Choroid plexus epithelial cell (primary cell): ENCODE measurements around the gene ASAP2.

Experiments used
- DNase-seq: peaks from one replicate; pipeline ENCODE4 v3.0.0-alpha.2; 2010; ENCODE audit warnings: low read depth
- H3K4me3 ChIP-seq: 2 replicates; pipeline ENCODE4 v1.5.1; 2011; ENCODE audit warnings: low read depth, mild to moderate bottlenecking, control low read depth, low read length, moderate library complexity
- TF ChIP-seq, protein P1 (sequence below): conservative IDR thresholded peaks from 2 replicates; pipeline ENCODE4 v1.5.1; 2011; ENCODE audit warnings: low read depth, mild to moderate bottlenecking, control low read depth, inconsistent platforms, low read length, moderate library complexity

ASAP2 gene

DNA sequence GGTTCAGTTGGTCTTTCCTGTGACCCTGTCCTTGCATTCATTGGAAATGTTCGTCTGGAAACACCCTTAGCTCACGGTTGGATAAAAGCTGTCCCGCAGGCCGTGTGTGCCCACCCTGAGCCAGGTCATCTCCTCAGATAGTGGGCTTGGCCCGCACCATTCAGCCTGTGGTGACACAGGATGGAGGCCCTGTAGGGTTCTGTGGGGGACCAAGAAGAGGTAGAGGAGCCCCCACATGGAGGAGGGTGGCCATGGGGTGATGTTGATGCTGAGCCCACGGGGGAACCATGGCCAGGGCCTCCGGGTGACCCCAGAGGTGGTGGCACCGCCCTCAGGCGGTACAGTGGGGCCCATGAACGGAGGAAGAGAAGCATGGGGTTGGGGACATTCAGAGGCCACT lies 62.7 kb downstream of the ASAP2 start:
- no peak for DNase-seq
- TF ChIP-seq, protein P1, sequence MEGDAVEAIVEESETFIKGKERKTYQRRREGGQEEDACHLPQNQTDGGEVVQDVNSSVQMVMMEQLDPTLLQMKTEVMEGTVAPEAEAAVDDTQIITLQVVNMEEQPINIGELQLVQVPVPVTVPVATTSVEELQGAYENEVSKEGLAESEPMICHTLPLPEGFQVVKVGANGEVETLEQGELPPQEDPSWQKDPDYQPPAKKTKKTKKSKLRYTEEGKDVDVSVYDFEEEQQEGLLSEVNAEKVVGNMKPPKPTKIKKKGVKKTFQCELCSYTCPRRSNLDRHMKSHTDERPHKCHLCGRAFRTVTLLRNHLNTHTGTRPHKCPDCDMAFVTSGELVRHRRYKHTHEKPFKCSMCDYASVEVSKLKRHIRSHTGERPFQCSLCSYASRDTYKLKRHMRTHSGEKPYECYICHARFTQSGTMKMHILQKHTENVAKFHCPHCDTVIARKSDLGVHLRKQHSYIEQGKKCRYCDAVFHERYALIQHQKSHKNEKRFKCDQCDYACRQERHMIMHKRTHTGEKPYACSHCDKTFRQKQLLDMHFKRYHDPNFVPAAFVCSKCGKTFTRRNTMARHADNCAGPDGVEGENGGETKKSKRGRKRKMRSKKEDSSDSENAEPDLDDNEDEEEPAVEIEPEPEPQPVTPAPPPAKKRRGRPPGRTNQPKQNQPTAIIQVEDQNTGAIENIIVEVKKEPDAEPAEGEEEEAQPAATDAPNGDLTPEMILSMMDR = no peak
- no peak overlapping the region for H3K4me3 ChIP-seq

DNA sequence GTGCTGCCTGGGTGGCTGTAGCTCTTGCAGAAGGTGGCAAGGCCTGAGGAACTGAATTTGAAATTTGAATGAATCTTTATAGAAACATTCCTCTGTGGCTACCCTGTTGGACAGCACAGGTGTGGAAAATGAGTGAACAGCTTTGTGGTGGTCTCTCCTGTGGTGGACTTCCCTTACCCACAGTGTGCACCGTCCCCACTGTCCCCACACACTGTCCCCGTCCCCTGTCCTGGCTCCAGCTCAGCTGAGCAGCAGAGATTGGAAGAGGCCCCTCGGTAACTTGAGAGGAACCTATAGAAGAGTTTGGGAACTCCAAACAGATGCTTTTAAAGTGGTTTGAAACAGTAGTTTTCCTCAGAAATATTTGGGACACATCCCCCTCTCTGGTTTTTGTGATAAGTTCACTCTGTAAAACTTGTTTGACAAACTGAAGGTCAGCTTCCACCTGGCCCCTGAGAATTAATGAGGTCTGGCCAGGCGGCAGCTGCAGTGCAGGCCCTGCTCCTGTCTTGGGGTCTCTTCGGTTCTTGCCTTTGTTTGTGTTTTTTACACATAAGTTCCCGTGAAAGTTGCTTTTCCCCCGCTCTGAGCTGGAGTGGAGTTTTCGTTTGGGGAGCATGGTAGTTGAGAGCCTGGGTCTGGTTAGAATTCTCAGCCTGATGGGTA lies 63.2 kb downstream of the ASAP2 start:
- no peak for DNase-seq
- TF ChIP-seq, protein P1 = no peak
- H3K4me3 ChIP-seq = no peak overlapping the region

DNA sequence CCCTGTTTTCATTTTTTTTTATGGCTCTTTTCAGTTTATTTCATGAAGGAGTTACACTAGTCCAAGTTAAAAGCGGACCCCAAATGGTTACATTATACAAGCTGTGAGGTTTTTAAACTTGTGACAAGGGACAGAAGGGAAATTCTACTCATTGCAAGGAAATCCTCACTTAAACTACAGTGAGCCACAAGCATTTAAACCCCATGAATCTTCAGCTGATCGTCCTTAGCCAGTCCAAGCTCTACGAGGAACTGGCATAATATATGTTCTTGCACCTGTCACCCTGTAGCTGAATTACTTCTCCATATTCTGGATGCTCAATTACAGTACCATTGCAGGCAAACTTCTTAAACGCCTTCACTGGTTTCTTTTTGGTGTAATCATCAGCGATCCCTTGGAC lies 64.5 kb downstream of the ASAP2 start:
- no peak for DNase-seq
- no peak overlapping the region for H3K4me3 ChIP-seq
- TF ChIP-seq, protein P1 = no peak

DNA sequence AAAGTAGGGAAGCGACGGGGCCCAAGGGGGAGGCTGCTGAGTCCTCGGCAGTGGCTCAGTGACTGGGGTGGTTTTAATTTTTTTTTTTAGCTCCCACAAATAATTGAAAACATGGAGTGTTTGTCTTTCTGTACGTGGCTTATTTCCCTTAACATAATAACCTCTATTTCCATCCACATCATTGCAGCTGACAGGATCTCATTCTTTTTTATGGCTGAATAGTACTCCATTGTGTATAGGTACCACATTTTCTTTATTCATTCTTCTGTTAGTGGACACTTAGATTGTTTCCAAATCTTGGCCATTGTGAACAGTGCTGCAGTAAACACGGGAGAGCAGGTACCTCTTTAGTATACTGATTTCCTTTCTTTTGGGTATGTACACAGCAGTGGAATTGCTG lies 65.1 kb downstream of the ASAP2 start:
- no peak for DNase-seq
- TF ChIP-seq, protein P1 = no peak
- H3K4me3 ChIP-seq = no peak overlapping the region

DNA sequence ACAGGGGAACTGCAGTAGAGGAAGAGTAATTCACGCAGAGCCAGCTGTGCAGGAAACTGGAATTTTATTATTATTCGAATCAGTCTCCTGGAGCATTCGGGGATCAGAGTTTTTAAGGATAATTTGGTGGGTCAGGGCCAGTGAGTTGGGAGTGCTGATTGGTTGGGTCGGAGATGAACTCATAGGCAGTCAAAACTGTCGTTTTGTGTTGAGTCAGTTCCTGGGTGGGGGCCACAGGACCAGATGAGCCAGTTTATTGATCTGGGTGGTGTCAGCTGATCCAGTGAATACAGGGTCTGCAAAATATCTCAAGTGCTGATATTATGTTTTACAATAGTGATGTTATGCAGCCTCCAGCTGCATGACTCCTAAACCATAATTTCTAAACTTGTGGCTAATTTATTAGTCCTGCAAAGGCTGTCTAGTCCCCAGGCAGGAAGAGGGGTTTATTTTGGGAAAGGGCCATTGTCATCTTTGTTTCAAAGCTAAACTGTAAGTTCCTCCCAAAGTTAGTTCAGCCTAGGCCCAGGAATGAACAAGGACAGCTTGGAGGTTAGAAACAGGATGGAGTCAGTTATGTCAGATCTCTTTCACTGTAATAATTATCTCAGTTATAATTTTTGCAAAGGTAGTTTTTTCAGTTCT lies 67.0 kb downstream of the ASAP2 start:
- TF ChIP-seq, protein P1 = no peak
- no peak for DNase-seq
- H3K4me3 ChIP-seq = no peak overlapping the region

DNA sequence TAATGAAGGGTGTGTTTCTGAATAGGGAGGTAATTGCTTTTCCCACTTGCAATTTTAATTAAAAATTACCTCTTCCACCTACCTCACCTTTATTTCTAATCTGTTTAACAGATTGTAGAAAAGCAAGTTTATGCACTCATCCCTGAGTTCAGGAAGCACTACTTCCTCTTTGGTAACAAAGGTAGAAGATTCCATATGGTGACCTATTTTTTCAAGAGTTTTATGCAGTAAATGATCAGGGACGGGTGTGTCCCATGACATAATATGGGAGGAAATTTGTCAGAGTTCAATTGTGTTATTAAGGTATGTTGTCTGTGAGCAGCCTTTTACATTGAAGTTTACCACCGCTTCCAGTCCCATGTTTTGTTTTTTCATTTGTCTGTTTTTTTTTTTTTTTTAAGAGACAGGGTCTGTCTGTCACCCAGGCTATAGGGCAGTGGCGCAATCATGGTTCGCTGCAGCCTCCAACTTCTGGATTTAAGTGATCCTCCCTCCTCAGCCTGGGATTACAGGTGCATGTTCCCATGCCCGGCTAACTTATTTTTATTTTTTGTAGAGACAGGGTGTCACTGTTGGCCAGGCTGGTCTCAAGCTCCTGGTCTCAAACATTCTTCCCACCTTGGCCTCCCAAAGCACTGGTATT lies 68.2 kb downstream of the ASAP2 start:
- DNase-seq = no peak
- no peak overlapping the region for H3K4me3 ChIP-seq
- TF ChIP-seq, protein P1 = no peak
